Activated CD4-positive, alpha-beta T cell treated with anti-CD3 and anti-CD28 coated beads, Interleukin-2, amount 50 U/mL, for 48 hours (primary cell): ENCODE results near the gene TSTD2.

Experiments used
- DNase-seq, 2 experiments: peaks; one replicate each; pipeline ENCODE4 v3.0.0-alpha.2; 2020

TSTD2 gene

GRCh38 chr9:97560154-97560553 lies 73.0 kb downstream of the TSTD2 start:
- no peak for DNase-seq

DNA sequence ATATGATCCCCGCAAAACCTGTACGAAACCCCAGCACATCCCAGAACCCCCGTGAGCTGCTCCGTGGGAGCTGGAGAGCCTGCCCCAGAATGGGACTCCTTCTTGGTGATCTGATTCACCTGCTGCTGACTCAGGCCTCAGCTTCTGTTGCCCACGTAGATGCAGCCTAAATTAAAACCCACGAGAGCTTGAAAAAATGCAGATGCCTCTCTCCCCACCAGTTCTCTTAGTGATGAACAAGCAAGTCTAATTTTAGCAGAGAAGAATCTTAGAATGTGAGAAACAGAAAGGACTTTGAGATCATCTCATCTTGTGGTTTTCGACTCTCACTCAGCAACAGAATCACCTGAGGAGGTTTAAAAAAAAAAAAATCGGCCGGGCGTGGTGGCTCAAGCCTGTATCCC lies 74.1 kb downstream of the TSTD2 start:
- peak in 1 of 2 experiments; percentile 11 for DNase-seq

GRCh38 chr9:97558701-97559101 lies 74.5 kb downstream of the TSTD2 start:
- DNase-seq: no peak

- no peak for DNase-seq
These were observed 75.5 kb downstream of the TSTD2 start for GRCh38 chr9:97557606-97558095.

DNA sequence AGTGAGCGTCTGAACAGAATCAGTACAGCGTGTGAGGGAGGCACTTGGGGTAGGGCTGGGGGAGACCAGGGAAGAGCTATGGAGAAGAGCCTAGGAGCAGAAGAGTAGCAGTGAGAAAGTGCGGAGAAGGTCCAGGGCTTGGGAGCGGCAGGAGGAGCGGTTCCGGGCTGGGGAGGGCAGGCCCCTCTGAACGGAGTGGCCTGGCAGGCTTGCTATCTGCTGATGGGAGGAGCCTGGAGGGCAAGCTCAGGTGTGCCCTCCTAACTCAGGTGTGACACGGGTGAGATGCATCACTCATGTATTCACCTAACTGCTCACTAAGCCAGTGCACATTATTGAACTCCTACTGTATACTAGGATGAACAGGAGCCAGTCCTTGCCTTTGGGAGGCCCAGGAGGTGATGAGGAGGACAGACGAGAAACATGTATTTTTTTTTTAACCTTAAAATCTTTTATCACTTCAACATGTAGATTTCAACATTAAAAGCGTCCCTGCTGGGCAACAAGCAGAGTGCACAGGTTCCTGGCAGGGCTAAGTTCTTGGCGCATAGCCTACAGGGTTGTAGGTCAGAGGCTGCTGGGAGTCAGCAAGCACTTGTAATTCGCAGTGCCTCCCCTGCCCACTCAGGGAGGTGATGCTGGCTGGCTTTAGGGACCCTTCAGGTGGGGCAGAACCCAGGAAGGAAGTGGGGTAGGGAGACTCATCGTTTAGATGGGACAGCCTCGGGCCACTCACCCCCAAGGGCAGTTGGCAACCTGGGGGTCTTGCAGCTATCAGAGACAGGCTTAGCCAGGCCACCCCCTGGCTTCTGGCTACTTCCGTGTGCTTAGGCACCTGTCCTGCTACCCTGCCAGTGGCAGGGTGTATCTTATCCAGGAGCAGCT lies 76.2 kb downstream of the TSTD2 start:
- DNase-seq: no peak

DNA sequence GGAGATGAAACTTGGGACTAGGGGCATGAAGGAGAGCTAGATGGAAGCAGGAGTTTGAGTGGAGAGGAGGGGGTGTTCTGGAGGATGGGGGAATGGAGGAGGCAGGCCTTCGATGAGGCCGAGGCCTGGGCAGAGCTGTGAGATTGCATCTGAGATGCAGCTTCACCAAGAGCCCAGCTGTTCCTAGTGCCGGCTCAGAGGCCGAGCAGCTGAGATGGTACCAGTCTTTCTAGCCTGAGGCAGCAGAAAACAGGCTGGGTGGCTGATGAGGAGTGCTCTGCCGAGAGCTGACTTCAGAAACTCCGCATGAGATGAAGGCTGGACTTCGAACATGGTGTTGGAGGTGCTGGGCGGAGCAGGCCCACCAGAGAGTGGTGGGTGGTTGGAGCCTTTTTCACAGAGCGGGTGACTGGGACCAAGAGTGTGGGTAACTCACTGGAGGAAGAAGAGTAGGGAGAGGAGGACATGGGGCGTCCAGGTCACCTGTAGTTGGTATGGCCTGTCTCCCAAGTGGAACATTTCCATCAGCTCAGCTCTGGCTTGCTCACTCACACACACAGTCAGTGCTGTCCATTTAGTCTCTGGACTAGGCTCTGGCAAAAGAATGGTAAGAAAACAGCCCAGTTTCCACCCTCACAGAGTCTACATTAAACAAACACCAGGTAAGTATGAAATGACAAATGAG lies 77.0 kb downstream of the TSTD2 start:
- no peak for DNase-seq

- no peak for DNase-seq
These were observed 78.0 kb downstream of the TSTD2 start for GRCh38 chr9:97555164-97555563.

GRCh38 chr9:97554566-97555075 lies 78.5 kb downstream of the TSTD2 start:
- DNase-seq: no peak

DNA sequence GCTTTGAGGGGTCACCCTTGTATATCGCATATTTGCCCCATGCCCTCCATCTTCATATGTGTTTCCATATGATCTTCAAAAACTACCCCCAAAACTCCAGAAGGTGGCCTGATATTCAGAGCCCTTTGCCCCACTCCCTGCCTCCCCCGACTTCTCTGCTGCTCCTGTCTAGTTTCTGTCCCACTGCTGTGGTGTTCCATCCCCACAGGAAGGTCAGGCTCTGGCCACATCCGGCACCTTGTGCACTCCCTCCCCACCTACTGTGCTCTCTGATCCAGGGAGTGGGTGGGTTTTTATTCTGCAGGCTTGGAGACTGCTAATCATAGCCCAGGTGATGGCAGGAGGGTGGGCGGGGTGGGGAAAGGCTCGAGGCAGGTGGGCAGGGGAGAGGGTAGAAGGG lies 79.3 kb downstream of the TSTD2 start:
- no peak for DNase-seq

GRCh38 chr9:97553141-97553540 lies 80.0 kb downstream of the TSTD2 start:
- DNase-seq: no peak

DNA sequence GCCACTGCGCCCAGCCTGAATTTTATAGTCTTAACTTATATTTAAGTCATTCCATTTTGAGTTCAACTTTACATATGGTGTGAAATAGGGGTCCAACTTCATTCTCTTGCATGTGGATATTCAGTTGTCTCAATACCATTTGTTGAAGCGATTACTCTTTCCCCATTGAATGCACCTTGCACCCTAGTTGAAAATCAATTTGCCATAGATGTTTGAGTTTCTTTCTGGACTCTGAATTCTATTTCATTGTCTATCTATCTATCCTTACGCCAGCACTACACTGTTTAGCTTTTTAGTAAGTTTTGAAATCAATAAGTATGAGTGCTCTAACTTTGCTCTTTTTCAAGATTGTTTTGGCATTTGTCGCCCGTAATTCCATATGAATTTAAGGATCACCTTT lies 81.9 kb downstream of the TSTD2 start:
- no peak for DNase-seq

DNA sequence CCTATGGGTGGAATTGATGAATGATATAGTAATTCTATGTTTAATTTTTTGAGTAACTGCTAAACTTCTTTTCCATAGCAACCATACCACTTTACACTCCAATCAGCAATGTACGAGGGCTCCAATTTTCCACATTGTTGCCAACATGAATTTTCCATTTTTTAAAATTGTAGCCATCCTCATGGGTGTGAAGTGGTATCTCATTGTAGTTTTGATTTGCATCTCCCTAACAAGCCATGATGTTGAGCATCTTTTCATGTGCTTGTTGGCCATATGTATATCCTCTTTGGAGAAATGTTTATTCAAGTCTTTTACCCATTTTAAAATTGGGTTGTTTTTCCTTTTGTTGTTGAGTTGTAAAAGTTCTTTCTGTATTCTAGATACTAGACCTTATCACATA lies 82.8 kb downstream of the TSTD2 start:
- no peak for DNase-seq
